GM18499 (cell line): ENCODE measurements around the gene ALDOB.

Experiments
- ATAC-seq: cut with Tn5 transposase; IDR thresholded peaks from one replicate; pipeline ENCODE4 v1.9.1; 2021; ENCODE audit warnings: moderate number of reproducible peaks; ENCODE audit not compliant: insufficient read depth, unreplicated experiment

The ALDOB gene

GRCh38 chr9:101429736-101430135, 5.8 kb downstream of the ALDOB start:
- no peak for ATAC-seq

- no peak for ATAC-seq
Observed at GRCh38 chr9:101428909-101429308, 6.7 kb downstream of the ALDOB start.

- ATAC-seq, result peak; percentile 48
Observed at GRCh38 chr9:101427957-101428655, 7.5 kb downstream of the ALDOB start.

- no peak for ATAC-seq
Observed at GRCh38 chr9:101427358-101427757, 8.2 kb downstream of the ALDOB start.

- ATAC-seq, result no peak
Observed at GRCh38 chr9:101421653-101422065, 13.9 kb downstream of the ALDOB start.

GRCh38 chr9:101419863-101420262, 15.7 kb downstream of the ALDOB start:
- no peak for ATAC-seq

- ATAC-seq, result no peak
Observed at GRCh38 chr9:101418518-101419430, 16.8 kb downstream of the ALDOB start.

GRCh38 chr9:101417977-101418376, 17.6 kb downstream of the ALDOB start:
- no peak for ATAC-seq

GRCh38 chr9:101417389-101417788, 18.2 kb downstream of the ALDOB start:
- ATAC-seq, result no peak

- ATAC-seq, result no peak
Observed at GRCh38 chr9:101415578-101415977, 20.0 kb downstream of the ALDOB start.

GRCh38 chr9:101414839-101415238, 20.7 kb downstream of the ALDOB start:
- no peak for ATAC-seq

- ATAC-seq, result no peak
Observed at GRCh38 chr9:101409079-101409477, 26.5 kb downstream of the ALDOB start.

GRCh38 chr9:101408374-101409078, 27.0 kb downstream of the ALDOB start:
- no peak for ATAC-seq

- no peak for ATAC-seq
Observed at GRCh38 chr9:101403516-101404285, 31.9 kb downstream of the ALDOB start.

GRCh38 chr9:101400120-101400519, 35.5 kb downstream of the ALDOB start:
- ATAC-seq, result no peak

GRCh38 chr9:101399643-101399970, 36.0 kb downstream of the ALDOB start:
- no peak for ATAC-seq

- ATAC-seq, result no peak
Observed at GRCh38 chr9:101398930-101399642, 36.5 kb downstream of the ALDOB start.

- ATAC-seq, result peak; percentile 99
Observed at GRCh38 chr9:101398068-101398929, 37.3 kb downstream of the ALDOB start, which contains the start of the genes MRPL50 and ZNF189. Gene MRPL50, minus strand, starts transcription at chr9:101398618. Its CDS starts 26 bp downstream, at chr9:101398592. Gene ZNF189, plus strand, starts transcription at chr9:101398851. Its CDS starts 306 bp downstream, at chr9:101399157.

- no peak for ATAC-seq
Observed at GRCh38 chr9:101397746-101398067, 37.9 kb downstream of the ALDOB start.
